HCT116 (cell line): ENCODE data around the gene S1PR4.

ENCODE experiments used
- CTCF ChIP-seq, 3 experiments: fragments of 200-600 bp in 1 of 3; sonication (generic) in 1 of 3; IDR thresholded peaks in 2 of 3; conservative IDR thresholded peaks in 1 of 3; 2 replicates each; pipeline ENCODE4 v1.5.1; 2012 to 2017; ENCODE audit warnings: low read depth in 2 of 3, low read length in 2 of 3, antibody characterized with exemption in 1 of 3, borderline replicate concordance in 1 of 3, control low read depth in 1 of 3, mild to moderate bottlenecking in 1 of 3, mixed read lengths in 1 of 3, mixed run types in 1 of 3, moderate library complexity in 1 of 3; ENCODE audit not compliant: insufficient read depth in 1 of 3
- EZH2 ChIP-seq: fragments of 200-600 bp; sonication (generic); IDR thresholded peaks from 2 replicates; pipeline ENCODE4 v1.6.1; 2017; ENCODE audit warnings: antibody characterized with exemption, mixed run types
- EZH2phosphoT487 ChIP-seq: fragments of 200-600 bp; IDR thresholded peaks from 2 replicates; pipeline ENCODE4 v1.6.1; 2018; ENCODE audit warnings: antibody characterized with exemption, borderline replicate concordance
- ZFX ChIP-seq: fragments of 450-650 bp; IDR thresholded peaks from 2 replicates; pipeline ENCODE4 v1.6.1; 2017

- TF ChIP-seq CTCF (IDR thresholded peaks at IDR 0.05 in 2 of 3, conservative IDR thresholded peaks at IDR 0.05 in 1 of 3; ENCODE audit: borderline replicate concordance in 1 of 3, insufficient read depth in 1 of 3, low read depth in 2 of 3, low read length in 2 of 3) (no peak), EZH2phosphoT487 (no peak), EZH2 (no peak), ZFX (no peak)
These were observed 6.5 kb upstream of the S1PR4 start for GRCh38 chr19:3171894-3172672.
